HCT116 (cell line): Measurements from ENCODE around the gene DYNC2I2.

Experiments
- CEBPB ChIP-seq: IDR thresholded peaks from 2 replicates; pipeline ENCODE4 v1.6.1; 2012; ENCODE audit warnings: low read depth
- CTCF ChIP-seq, 3 experiments: fragments of 200-600 bp in 1 of 3; sonication (generic) in 1 of 3; IDR thresholded peaks in 2 of 3; conservative IDR thresholded peaks in 1 of 3; 2 replicates each; pipeline ENCODE4 v1.5.1; 2012 to 2017; ENCODE audit warnings: low read depth in 2 of 3, low read length in 2 of 3, antibody characterized with exemption in 1 of 3, borderline replicate concordance in 1 of 3, control low read depth in 1 of 3, mild to moderate bottlenecking in 1 of 3, mixed read lengths in 1 of 3, mixed run types in 1 of 3, moderate library complexity in 1 of 3; ENCODE audit not compliant: insufficient read depth in 1 of 3
- POLR2A ChIP-seq: IDR thresholded peaks from 2 replicates; pipeline ENCODE4 v1.7.0; 2011; ENCODE audit warnings: borderline replicate concordance; ENCODE audit not compliant: insufficient read depth, insufficient read length; ENCODE audit errors: extremely low read depth
- POLR2AphosphoS5 ChIP-seq: IDR thresholded peaks from 2 replicates; pipeline ENCODE4 v1.6.1; 2011; ENCODE audit warnings: mild to moderate bottlenecking, low read depth, low read length, moderate library complexity
- REST ChIP-seq: IDR thresholded peaks from 2 replicates; pipeline ENCODE4 v1.6.1; 2012; ENCODE audit warnings: low read depth
- SIN3A ChIP-seq: IDR thresholded peaks from 2 replicates; pipeline ENCODE4 v1.6.1; 2012; ENCODE audit warnings: low read depth
- SP1 ChIP-seq: IDR thresholded peaks from 2 replicates; pipeline ENCODE4 v1.6.1; 2012; ENCODE audit warnings: low read depth
- YY1 ChIP-seq: IDR thresholded peaks from 2 replicates; pipeline ENCODE4 v1.6.1; 2011; ENCODE audit warnings: low read length, low read depth, moderate library complexity, mild to moderate bottlenecking; ENCODE audit not compliant: insufficient replicate concordance; ENCODE audit errors: extremely low read depth
- ZNF274 ChIP-seq: fragments of 200-500 bp; sonication (Bioruptor generic); IDR thresholded peaks from 2 replicates; pipeline ENCODE4 v1.6.1; 2014; ENCODE audit warnings: mild to moderate bottlenecking, low read depth, low read length, inconsistent platforms

- TF ChIP-seq POLR2AphosphoS5, result no peak
- no peak for TF ChIP-seq SP1
- no peak for TF ChIP-seq CTCF (IDR thresholded peaks at IDR 0.05 in 2 of 3, conservative IDR thresholded peaks at IDR 0.05 in 1 of 3; ENCODE audit: borderline replicate concordance in 1 of 3, insufficient read depth in 1 of 3, low read depth in 2 of 3, low read length in 2 of 3)
- no peak for TF ChIP-seq REST
- TF ChIP-seq YY1, result no peak
- no peak for TF ChIP-seq SIN3A
- no peak for TF ChIP-seq POLR2A
- TF ChIP-seq ZNF274, result no peak
- no peak for TF ChIP-seq CEBPB
These were observed 37.5 kb downstream of the DYNC2I2 start for GRCh38 chr9:128619127-128619526.
